Activated effector memory CD4-positive, alpha-beta T cell treated with Interleukin-2 at 50 U/mL for 16 hours (primary cell): ENCODE data around the gene SEMA4D.
"Not testable (repeated sequence)": the region's sequence is repeated elsewhere in the genome, so short reads cannot be mapped to it uniquely, and the experiment has no call there.

Experiments used
- DNase-seq: peaks from one replicate; pipeline ENCODE4 v3.0.0-alpha.2; 2020

SEMA4D gene

GRCh38 chr9:89382026-89382986 is 115.6 kb downstream of the SEMA4D start:
- DNase-seq, result no peak

- no peak for DNase-seq
These were observed 116.7 kb downstream of the SEMA4D start for GRCh38 chr9:89381308-89381609.

GRCh38 chr9:89380437-89381307 is 117.2 kb downstream of the SEMA4D start:
- DNase-seq, result no peak

GRCh38 chr9:89379508-89380115 is 118.3 kb downstream of the SEMA4D start:
- no peak for DNase-seq

- DNase-seq, result no peak
These were observed 118.9 kb downstream of the SEMA4D start for GRCh38 chr9:89379031-89379430.

- DNase-seq, result no peak
These were observed 119.4 kb downstream of the SEMA4D start for GRCh38 chr9:89378541-89378940.

GRCh38 chr9:89377411-89377810 is 120.5 kb downstream of the SEMA4D start:
- no peak for DNase-seq

GRCh38 chr9:89376741-89377351 is 121.1 kb downstream of the SEMA4D start:
- DNase-seq, result no peak

- DNase-seq, result no peak
These were observed 121.6 kb downstream of the SEMA4D start for GRCh38 chr9:89376286-89376685.

- DNase-seq, result peak; percentile 14
These were observed 122.6 kb downstream of the SEMA4D start for GRCh38 chr9:89375191-89375760.

GRCh38 chr9:89374176-89374575 is 123.7 kb downstream of the SEMA4D start:
- no peak for DNase-seq

- no peak for DNase-seq
These were observed 124.9 kb downstream of the SEMA4D start for GRCh38 chr9:89372979-89373378.

- peak; percentile 37 for DNase-seq
These were observed 125.6 kb downstream of the SEMA4D start for GRCh38 chr9:89372230-89372816.

- not testable (repeated sequence) for DNase-seq
These were observed 126.1 kb downstream of the SEMA4D start for GRCh38 chr9:89371791-89372190.

GRCh38 chr9:89370593-89370992 is 127.3 kb downstream of the SEMA4D start:
- no peak for DNase-seq

- DNase-seq, result no peak
These were observed 128.9 kb downstream of the SEMA4D start for GRCh38 chr9:89368978-89369377.

- no peak for DNase-seq
These were observed 129.4 kb downstream of the SEMA4D start for GRCh38 chr9:89368550-89368949.

GRCh38 chr9:89367726-89368437 is 130.0 kb downstream of the SEMA4D start:
- no peak for DNase-seq

GRCh38 chr9:89367281-89367680 is 130.6 kb downstream of the SEMA4D start:
- no peak for DNase-seq

GRCh38 chr9:89366711-89367110 is 131.2 kb downstream of the SEMA4D start:
- no peak for DNase-seq

GRCh38 chr9:89365532-89365912 is 132.4 kb downstream of the SEMA4D start:
- no peak for DNase-seq
